ENCODE results near the gene AFF1. TPM values are rescaled to one million over a fixed set of nuclear protein-coding genes. Genes with fewer than 3 reads are reported as not detected.
A peak's percentile ranks its signal among the peaks of the same experiment; 100 is the strongest.

The AFF1 gene
- total RNA-seq, 3 donors from 2014 or later (not counting 1 experiment from before 2014, with no cell fraction given): 87.9 to 93.4 (median 91.7) TPM

DNA sequence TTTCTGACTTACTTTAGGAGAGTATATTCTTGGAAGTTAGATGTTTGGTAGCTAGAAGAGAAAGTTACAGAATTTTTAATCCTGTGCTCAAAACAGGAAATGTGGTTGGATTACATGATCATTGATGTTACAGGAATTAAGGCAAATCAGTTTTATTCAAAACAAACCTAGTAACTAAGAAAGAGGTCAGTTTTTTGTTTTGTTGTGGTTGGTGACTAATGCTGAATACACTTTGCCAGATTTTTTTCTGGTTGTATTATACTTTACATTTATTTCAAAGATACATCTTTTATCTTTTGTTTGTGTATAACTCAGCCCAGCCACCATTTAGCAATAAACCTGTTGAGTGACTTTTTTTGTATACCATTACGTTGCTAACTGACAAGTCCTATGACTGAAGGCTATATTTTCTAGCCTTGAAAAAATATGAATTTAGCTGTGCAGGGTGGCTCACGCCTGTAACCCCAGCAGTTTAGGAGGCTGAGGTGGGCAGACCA lies 168.9 kb downstream of the AFF1 start:
- no peak overlapping the region for H3K4me3 ChIP-seq (ENCODE audit: low read length)
- no peak for TF ChIP-seq CTCF (IDR thresholded peaks at IDR 0.05)
- ATAC-seq: peak in 2 of 3 donors; percentile 37 to 49
- Mint-ChIP-seq H3K9me3 (no peaks in the 10 kb centered on the region), H3K4me3 (peak overlapping the region; percentile 32), H3K27ac (peak overlapping the region; percentile 65 to 74), H3K4me1 (peaks cover 34 to 35% of the 10 kb centered on the region in 2 donors), H3K27me3 (ENCODE audit: low read depth in 2 of 2) (no peaks in the 10 kb centered on the region), H3K36me3 (no peaks in the 10 kb centered on the region)
- H3K27me3 ChIP-seq (ENCODE audit: control insufficient read depth, insufficient read depth, low read length): no peaks in the 10 kb centered on the region
- DNase-seq: peak in 1 of 2 donors; percentile 65
- peaks cover 5% of the 10 kb centered on the region for H3K4me1 ChIP-seq (ENCODE audit: control insufficient read depth, insufficient read depth, low read length)
- 77% methylated on average over 2 of the region's 2 CpGs for WGBS (ENCODE audit: insufficient coverage)
- no peaks in the 10 kb centered on the region for H3K9me3 ChIP-seq (ENCODE audit: control insufficient read depth, insufficient read depth, low read length)
- H3K36me3 ChIP-seq (ENCODE audit: control insufficient read depth, insufficient read depth, low read length): peaks cover 20% of the 10 kb centered on the region
- H3K27ac ChIP-seq (ENCODE audit: low read length): no peak overlapping the region
- intact Hi-C loops (cut with micrococcal nuclease): no loop called here

- no peak for TF ChIP-seq CTCF (IDR thresholded peaks at IDR 0.05)
- H3K27me3 ChIP-seq (ENCODE audit: control insufficient read depth, insufficient read depth, low read length): no peaks in the 10 kb centered on the region
- Mint-ChIP-seq H3K4me3 (no peak overlapping the region), H3K36me3 (no peaks in the 10 kb centered on the region), H3K27me3 (ENCODE audit: low read depth in 2 of 2) (no peaks in the 10 kb centered on the region), H3K9me3 (no peaks in the 10 kb centered on the region), H3K4me1 (peaks cover 33 to 35% of the 10 kb centered on the region in 2 donors), H3K27ac (peak overlapping the region in 1 of 2 donors; percentile 31)
- no peak overlapping the region for H3K27ac ChIP-seq (ENCODE audit: low read length)
- intact Hi-C loops (cut with micrococcal nuclease): no loop called here
- peaks cover 32% of the 10 kb centered on the region for H3K36me3 ChIP-seq (ENCODE audit: control insufficient read depth, insufficient read depth, low read length)
- peaks cover 5% of the 10 kb centered on the region for H3K4me1 ChIP-seq (ENCODE audit: control insufficient read depth, insufficient read depth, low read length)
- no peaks in the 10 kb centered on the region for H3K9me3 ChIP-seq (ENCODE audit: control insufficient read depth, insufficient read depth, low read length)
- no peak for ATAC-seq
- no peak for DNase-seq
- WGBS (ENCODE audit: insufficient coverage): 98% methylated on average over 4 of the region's 5 CpGs
- no peak overlapping the region for H3K4me3 ChIP-seq (ENCODE audit: low read length)
Observed at GRCh38 chr4:87105101-87105845, 170.5 kb downstream of the AFF1 start.

DNA sequence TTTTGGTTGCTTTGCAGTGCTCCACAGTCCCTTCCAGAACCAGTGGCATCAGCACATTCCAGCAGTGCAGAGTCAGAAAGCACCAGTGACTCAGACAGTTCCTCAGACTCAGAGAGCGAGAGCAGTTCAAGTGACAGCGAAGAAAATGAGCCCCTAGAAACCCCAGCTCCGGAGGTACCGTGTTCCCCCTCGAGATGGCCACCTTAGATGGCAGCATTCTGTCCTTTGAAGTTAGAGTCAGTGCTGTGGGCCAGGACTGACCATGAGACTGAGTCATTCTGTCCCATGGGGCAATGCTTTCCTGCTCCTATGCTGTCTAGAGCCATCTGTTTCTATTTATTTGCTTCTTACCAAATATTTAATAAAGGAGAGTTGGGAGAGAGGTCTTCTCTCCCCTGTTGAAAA lies 173.3 kb downstream of the AFF1 start:
- ATAC-seq: no peak
- H3K27ac ChIP-seq (ENCODE audit: low read length): no peak overlapping the region

More for the DNA sequence above, 173.3 kb downstream of the AFF1 start:
- TF ChIP-seq CTCF (IDR thresholded peaks at IDR 0.05): no peak
- Histone ChIP-seq H3K36me3 (ENCODE audit: control insufficient read depth, insufficient read depth, low read length) (peaks cover 40% of the 10 kb centered on the region), H3K4me3 (ENCODE audit: low read length) (no peak overlapping the region), H3K4me1 (ENCODE audit: control insufficient read depth, insufficient read depth, low read length) (peaks cover 5% of the 10 kb centered on the region), H3K27me3 (ENCODE audit: control insufficient read depth, insufficient read depth, low read length) (no peaks in the 10 kb centered on the region), H3K9me3 (ENCODE audit: control insufficient read depth, insufficient read depth, low read length) (no peaks in the 10 kb centered on the region)
- H3K4me1 Mint-ChIP-seq: peaks cover 25 to 31% of the 10 kb centered on the region in 2 donors
- H3K4me3 Mint-ChIP-seq: no peak overlapping the region
- DNase-seq: no peak
- no peaks in the 10 kb centered on the region for H3K9me3 Mint-ChIP-seq
- no peak overlapping the region for H3K27ac Mint-ChIP-seq
- intact Hi-C loops (cut with micrococcal nuclease): no loop called here
- WGBS (ENCODE audit: insufficient coverage): 86% methylated on average over 5 of the region's 5 CpGs
- no peaks in the 10 kb centered on the region for H3K36me3 Mint-ChIP-seq
- H3K27me3 Mint-ChIP-seq (ENCODE audit: low read depth in 2 of 2): no peaks in the 10 kb centered on the region

All from natural killer cell (primary cell).